DOHH2 (cell line): ENCODE measurements around the gene CREB5.

Experiments
- CTCF ChIP-seq: fragments of 200-600 bp; sonication (generic); IDR thresholded peaks from one replicate; pipeline ENCODE4 v1.5.1; 2014; ENCODE audit warnings: antibody characterized with exemption, mild to moderate bottlenecking, low read depth, low read length; ENCODE audit not compliant: poor library complexity, severe bottlenecking
- EZH2phosphoT487 ChIP-seq: fragments of 200-600 bp; sonication (generic); IDR thresholded peaks from 2 replicates; pipeline ENCODE4 v1.6.1; 2017; ENCODE audit warnings: borderline replicate concordance, mild to moderate bottlenecking, antibody characterized with exemption, low read length, moderate library complexity, mixed read lengths

- TF ChIP-seq CTCF (no peak), EZH2phosphoT487 (no peak)
Observed at GRCh38 chr7:28871631-28872030, 459.3 kb downstream of the CREB5 start.
